GM12873 (cell line): ENCODE results near the gene ALOX15B.

Experiments used
- CTCF ChIP-seq: IDR thresholded peaks from 2 replicates; pipeline ENCODE4 v1.5.1; 2012; ENCODE audit warnings: low read depth, mild to moderate bottlenecking, moderate library complexity, low read length, control low read depth; ENCODE audit not compliant: insufficient read depth; ENCODE audit errors: missing control alignments

ALOX15B gene

DNA sequence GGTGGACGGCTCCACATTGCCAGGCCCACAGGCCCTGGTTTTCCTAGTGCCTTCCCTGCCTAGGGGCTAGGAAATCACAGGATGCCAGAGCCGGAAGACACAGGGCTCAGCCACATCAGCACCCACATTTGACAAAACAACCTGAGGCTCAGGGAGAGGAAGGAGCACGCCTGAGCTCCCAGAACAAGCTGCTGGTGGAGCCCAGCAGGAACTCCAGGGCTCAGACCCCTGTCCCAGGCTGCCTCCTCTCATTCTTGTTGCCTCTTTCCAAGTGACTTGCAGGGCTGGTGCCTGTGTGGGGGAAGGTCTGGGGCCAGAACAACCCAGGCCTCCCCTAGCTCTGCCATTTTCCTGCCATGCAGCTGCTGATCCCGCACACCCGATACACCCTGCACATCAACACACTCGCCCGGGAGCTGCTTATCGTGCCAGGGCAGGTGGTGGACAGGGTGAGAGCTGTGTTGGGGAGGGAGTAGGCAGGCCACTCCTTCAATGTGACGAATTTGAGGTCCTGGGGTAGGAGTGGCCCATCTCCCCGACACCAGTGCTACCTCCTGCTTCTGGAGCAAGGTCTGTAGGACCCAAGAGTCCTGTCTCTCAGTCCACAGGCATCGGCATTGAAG lies 7.6 kb downstream of the ALOX15B start:
- no peak for TF ChIP-seq CTCF

- TF ChIP-seq CTCF: no peak
Measured at GRCh38 chr17:8046929-8047768, 8.3 kb downstream of the ALOX15B start.

- TF ChIP-seq CTCF: no peak
Measured at GRCh38 chr17:8047769-8048110, 8.9 kb downstream of the ALOX15B start.

- TF ChIP-seq CTCF: no peak
Measured at GRCh38 chr17:8048236-8048635, 9.4 kb downstream of the ALOX15B start.

DNA sequence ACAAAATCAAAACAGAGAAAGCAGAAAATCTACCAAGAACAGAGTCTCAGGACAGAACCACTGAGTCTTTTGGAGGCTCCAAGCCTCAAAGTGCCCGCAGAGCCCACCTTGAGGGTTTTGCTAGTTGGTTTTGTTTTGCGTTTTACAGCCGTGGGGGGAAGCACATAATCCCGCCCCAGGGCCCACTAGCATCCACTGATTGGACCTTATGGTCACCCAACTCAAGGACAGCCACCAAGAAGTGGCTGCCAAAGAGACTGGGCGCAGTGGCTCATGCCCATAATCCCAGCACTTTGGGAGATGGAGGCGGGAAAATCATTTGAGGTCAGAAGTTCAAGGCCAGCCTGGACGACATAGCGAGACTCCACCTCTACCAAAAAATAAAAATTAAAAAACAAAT lies 9.9 kb downstream of the ALOX15B start:
- TF ChIP-seq CTCF: no peak

DNA sequence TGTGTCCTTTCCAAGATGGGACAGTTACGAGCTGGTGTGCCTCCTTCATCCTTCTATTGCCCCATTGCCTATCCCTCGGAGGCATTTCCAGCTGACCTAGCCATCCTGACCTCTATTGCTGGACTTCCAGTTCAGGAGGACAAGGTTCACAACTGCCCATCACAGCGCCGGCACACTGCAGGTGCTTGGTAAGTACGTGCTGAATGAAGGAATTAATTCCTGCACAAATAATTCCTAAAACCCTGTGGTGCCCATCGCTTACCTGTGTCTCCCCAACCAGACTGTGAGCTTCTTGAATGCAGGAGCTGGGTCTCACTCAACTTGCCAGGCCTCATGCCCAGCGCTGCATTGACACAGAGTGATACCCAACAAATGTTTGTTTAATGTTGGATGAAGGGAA lies 13.0 kb downstream of the ALOX15B start:
- no peak for TF ChIP-seq CTCF

- TF ChIP-seq CTCF: no peak
Measured at GRCh38 chr17:8052256-8053252, 13.7 kb downstream of the ALOX15B start.
